GM12878 (cell line): ENCODE measurements around the gene ARHGEF16. TPM values are rescaled to one million over a fixed set of nuclear protein-coding genes. Genes with fewer than 3 reads are reported as not detected.

ENCODE experiments used
- ATAC-seq: fragments of 200-7000 bp; cut with Tn5 transposase; 3 replicates; pipeline ENCODE4 v1.9.1; 2020; ENCODE audit warnings: mild to moderate bottlenecking, moderate library complexity
- BruUV-seq: library from RNA; stranded (reverse); fragments of 400-500 nt; replicated peaks from 2 replicates; lab custom pipeline; 2021; lab: Mats Ljungman, UMichigan
- CTCF ChIA-PET: fragments of 300-600 bp; sonication (Branson Sonifier 250); formaldehyde crosslinking; extraction: SDS; loops from one replicate; lab custom pipeline; 2021; ENCODE audit warnings: inconsistent platforms; lab: Yijun Ruan, JAX
- POLR2A ChIA-PET: fragments of 350-600 bp; formaldehyde crosslinking; extraction: SDS; loops from one replicate; lab custom pipeline; 2021; ENCODE audit warnings: inconsistent platforms; lab: Charles Lee
- RAD21 ChIA-PET: fragments of 300-600 bp; sonication (Branson Sonifier 250); formaldehyde crosslinking; loops from one replicate; lab custom pipeline; 2023; ENCODE audit warnings: antibody characterized with exemption; ENCODE audit not compliant: unreplicated experiment; lab: Charles Lee
- SMC1A ChIA-PET: fragments of 300-600 bp; sonication (Branson Sonifier 250); formaldehyde crosslinking; loops from one replicate; lab custom pipeline; 2023; ENCODE audit not compliant: unreplicated experiment, uncharacterized antibody; lab: Charles Lee
- DNase-seq: peaks from one replicate; pipeline ENCODE4 v3.0.0-alpha.2; 2011; ENCODE audit warnings: low read depth, low spot score
- FAIRE-seq: peaks from 3 replicates; lab custom pipeline; 2011; peaks lifted over from hg19 to GRCh38; lab: Jason Lieb, UNC
- H2AFZ ChIP-seq: 2 replicates; pipeline ENCODE4 v1.6.0; 2011; ENCODE audit warnings: low read depth, low read length, control low read depth; ENCODE audit not compliant: control insufficient read depth
- H3K27ac ChIP-seq: 2 replicates; pipeline ENCODE4 v1.5.1; 2011; ENCODE audit warnings: control low read depth; ENCODE audit not compliant: control insufficient read depth, insufficient read depth
- H3K27me3 ChIP-seq, 2 experiments: replicated peaks in 1 of 2; 2 replicates each; pipeline versions ENCODE4 v1.6.0 to v1.6.1; 2011; ENCODE audit warnings: low read length in 1 of 2; ENCODE audit not compliant: control insufficient read depth in 2 of 2, insufficient read depth in 2 of 2
- H3K36me3 ChIP-seq, 2 experiments: 2 replicates each; pipeline ENCODE4 v1.5.1; 2011; ENCODE audit warnings: low read length in 1 of 2; ENCODE audit not compliant: control insufficient read depth in 2 of 2, insufficient read depth in 2 of 2
- H3K4me1 ChIP-seq: 2 replicates; pipeline ENCODE4 v1.6.1; 2011; ENCODE audit warnings: mild to moderate bottlenecking, low read length, moderate library complexity, mixed read lengths; ENCODE audit not compliant: control insufficient read depth, insufficient read depth
- H3K4me2 ChIP-seq: 2 replicates; pipeline ENCODE4 v1.6.0; 2011; ENCODE audit warnings: control low read depth; ENCODE audit not compliant: control insufficient read depth, insufficient read depth
- H3K4me3 ChIP-seq: fragments of 200-600 bp; sonication (generic); 2 replicates; pipeline ENCODE4 v1.5.1; 2016
- H3K79me2 ChIP-seq: 2 replicates; pipeline ENCODE4 v1.6.0; 2011; ENCODE audit warnings: low read length; ENCODE audit not compliant: control insufficient read depth, insufficient read depth
- H3K9ac ChIP-seq: 2 replicates; pipeline ENCODE4 v1.8.0; 2011; ENCODE audit warnings: low read length, control low read depth, mixed read lengths; ENCODE audit not compliant: control insufficient read depth, insufficient read depth
- H3K9me3 ChIP-seq: replicated peaks from 3 replicates; pipeline ENCODE4 v1.5.1; 2011; ENCODE audit warnings: mild to moderate bottlenecking, low read length; ENCODE audit not compliant: control insufficient read depth, insufficient read depth
- H4K20me1 ChIP-seq: 2 replicates; pipeline ENCODE4 v1.6.0; 2011; ENCODE audit not compliant: control insufficient read depth, insufficient read depth
- BHLHE40 ChIP-seq, 2 experiments: fragments of 450-650 bp in 1 of 2; IDR thresholded peaks; 2 replicates each; pipeline ENCODE4 v1.6.1; 2011 to 2017; ENCODE audit warnings: low read depth in 2 of 2, borderline replicate concordance in 1 of 2, improper control_type of control experiment in 1 of 2, low read length in 1 of 2, mild to moderate bottlenecking in 1 of 2
- CHD1 ChIP-seq: IDR thresholded peaks from 2 replicates; pipeline ENCODE4 v1.6.1; 2012; ENCODE audit warnings: low read depth, low read length, improper control_type of control experiment
- EZH2 ChIP-seq: IDR thresholded peaks from 2 replicates; pipeline ENCODE4 v1.6.1; 2012; ENCODE audit warnings: low read depth, mild to moderate bottlenecking, control low read depth, inconsistent platforms, low read length, borderline replicate concordance; ENCODE audit not compliant: control insufficient read depth
- FOS ChIP-seq: IDR thresholded peaks from 3 replicates; pipeline ENCODE4 v1.6.1; 2011; ENCODE audit warnings: borderline replicate concordance; ENCODE audit not compliant: insufficient read length; ENCODE audit errors: extremely low read depth
- GATAD2B ChIP-seq: fragments of 450-650 bp; conservative IDR thresholded peaks from 2 replicates; pipeline ENCODE4 v1.6.1; 2017; ENCODE audit warnings: low read depth, mild to moderate bottlenecking, moderate library complexity
- IKZF1 ChIP-seq: fragments of 450-650 bp; conservative IDR thresholded peaks from 2 replicates; pipeline ENCODE4 v1.6.1; 2017; ENCODE audit warnings: antibody characterized with exemption, mild to moderate bottlenecking
- NFXL1 ChIP-seq: fragments of 450-650 bp; IDR thresholded peaks from 2 replicates; pipeline ENCODE4 v1.6.1; 2017; ENCODE audit warnings: antibody characterized with exemption, mild to moderate bottlenecking, borderline replicate concordance
- RAD51 ChIP-seq: fragments of 450-650 bp; IDR thresholded peaks from 2 replicates; pipeline ENCODE4 v1.6.1; 2016; ENCODE audit warnings: moderate library complexity, mild to moderate bottlenecking, inconsistent platforms
- WGBS: methylation state at CpG from one replicate; pipeline ENCODE4 v1.1.6; 2016; ENCODE audit warnings: low lambda C conversion rate; ENCODE audit not compliant: insufficient replicate concordance, insufficient coverage; ENCODE audit errors: missing lambda C conversion rate; 5-methylcytosine and 5-hydroxymethylcytosine counted together
- in situ Hi-C: fragments of 300-500 bp; cut with MboI; formaldehyde crosslinking; loops from 9 replicates; pipeline ENCODE4 v1.14.3; 2018; ENCODE audit warnings: mixed read lengths
- intact Hi-C: fragments of 100-400 bp; cut with micrococcal nuclease; formaldehyde crosslinking; loops from one replicate; pipeline ENCODE4 v1.14.2; 2022; ENCODE audit not compliant: unreplicated experiment
- polyA plus RNA-seq, 11 experiments: library from polyadenylated mRNA; depleted of rRNA in 4 of 11; unstranded in 6 of 11; stranded (reverse) in 5 of 11; fragments of >200 nt; fragmentation: Nextera tagmentation in 4 of 11; fragmentation: Illumina TruSeq in 1 of 11; extraction: Ambion mirVana in 4 of 11; extraction: Trizol in 1 of 11; gene quantifications; 1 replicate in 1 of 11; 2 replicates in 10 of 11; pipeline versions ENCODE4 v1.2.1 to v1.2.3, GENCODE V29; 2011 to 2016; ENCODE audit warnings: inconsistent platforms in 2 of 11, missing spikeins in 2 of 11, low read depth in 1 of 11
- total RNA-seq, 4 experiments: library from RNA; depleted of rRNA in 3 of 4; stranded (reverse); fragments of >200 nt in 3 of 4; fragmentation: Illumina TruSeq in 1 of 4; extraction: Trizol in 1 of 4; gene quantifications; 2 replicates each; pipeline versions ENCODE4 v1.2.1 to v1.2.3, GENCODE V29; 2013 to 2021
- TF ChIP-seq, protein P1 (sequence below): IDR thresholded peaks from 2 replicates; pipeline ENCODE4 v1.6.1; 2011; ENCODE audit warnings: mild to moderate bottlenecking, low read depth, low read length, moderate library complexity; ENCODE audit not compliant: insufficient replicate concordance

Gene ARHGEF16
- total and polyA plus RNA-seq, 10 of the 15 experiments (the other 5 are each of a cell fraction or from before 2014, with no cell fraction given): not detected

DNA sequence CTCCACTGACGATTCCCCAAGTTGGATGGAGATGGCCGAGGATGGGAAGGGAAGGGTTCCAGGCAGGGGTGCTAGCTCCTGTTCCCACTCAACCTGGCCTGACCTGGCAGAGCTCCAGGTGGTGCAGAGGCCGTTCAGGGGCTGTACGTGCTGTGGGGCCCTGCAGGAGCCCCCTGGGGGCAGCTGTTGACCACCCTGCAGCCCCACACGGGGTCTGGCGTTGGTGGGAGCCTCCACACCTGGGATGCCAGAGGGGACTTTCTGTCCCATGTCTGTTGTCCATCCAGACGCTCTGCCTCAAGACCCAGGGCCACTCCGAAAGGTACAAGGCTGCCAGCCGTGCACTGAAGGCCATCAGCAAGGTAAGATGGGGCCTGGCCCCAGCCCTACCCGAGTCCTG lies 20.0 kb downstream of the ARHGEF16 start (continued):
- TF ChIP-seq BHLHE40 (IDR thresholded peaks at IDR 0.05; ENCODE audit: borderline replicate concordance in 1 of 2, low read depth in 2 of 2, low read length in 1 of 2) (no peak), FOS (no peak), RAD51 (no peak), CHD1 (no peak), GATAD2B (no peak), NFXL1 (no peak), EZH2 (no peak)
- TF ChIP-seq, protein P1, sequence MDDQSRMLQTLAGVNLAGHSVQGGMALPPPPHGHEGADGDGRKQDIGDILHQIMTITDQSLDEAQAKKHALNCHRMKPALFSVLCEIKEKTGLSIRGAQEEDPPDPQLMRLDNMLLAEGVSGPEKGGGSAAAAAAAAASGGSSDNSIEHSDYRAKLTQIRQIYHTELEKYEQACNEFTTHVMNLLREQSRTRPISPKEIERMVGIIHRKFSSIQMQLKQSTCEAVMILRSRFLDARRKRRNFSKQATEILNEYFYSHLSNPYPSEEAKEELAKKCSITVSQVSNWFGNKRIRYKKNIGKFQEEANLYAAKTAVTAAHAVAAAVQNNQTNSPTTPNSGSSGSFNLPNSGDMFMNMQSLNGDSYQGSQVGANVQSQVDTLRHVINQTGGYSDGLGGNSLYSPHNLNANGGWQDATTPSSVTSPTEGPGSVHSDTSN: no peak

GRCh38 chr1:3475839-3476573 lies 21.5 kb downstream of the ARHGEF16 start:
- 41% methylated on average over 14 of the region's 14 CpGs for WGBS
- ChIA-PET CTCF (no interaction called here), RAD21 (no interaction called here), POLR2A (no interaction called here), SMC1A (no interaction called here)
- no peak for FAIRE-seq
- H3K4me3 ChIP-seq: no peak overlapping the region
- H3K79me2 ChIP-seq: no peaks in the 10 kb centered on the region
- H3K9me3 ChIP-seq: no peaks in the 10 kb centered on the region
- no peaks in the 10 kb centered on the region for H3K4me1 ChIP-seq
- no peak overlapping the region for H3K4me2 ChIP-seq
- in situ Hi-C loops: no loop called here
- H4K20me1 ChIP-seq: no peaks in the 10 kb centered on the region
- intact Hi-C loops: no loop called here
- ATAC-seq: no peak
- no peak overlapping the region for H3K27ac ChIP-seq
- TF ChIP-seq IKZF1: no peak
- DNase-seq: no peak
- H3K27me3 ChIP-seq: no peaks in the 10 kb centered on the region
- no peaks in the 10 kb centered on the region for H3K36me3 ChIP-seq
- H2AFZ ChIP-seq: no peak overlapping the region
- no peak overlapping the region for H3K9ac ChIP-seq
- BruUV-seq: no TSS peak
